ENCODE measurements around the gene LRRK1.

Gene LRRK1

DNA sequence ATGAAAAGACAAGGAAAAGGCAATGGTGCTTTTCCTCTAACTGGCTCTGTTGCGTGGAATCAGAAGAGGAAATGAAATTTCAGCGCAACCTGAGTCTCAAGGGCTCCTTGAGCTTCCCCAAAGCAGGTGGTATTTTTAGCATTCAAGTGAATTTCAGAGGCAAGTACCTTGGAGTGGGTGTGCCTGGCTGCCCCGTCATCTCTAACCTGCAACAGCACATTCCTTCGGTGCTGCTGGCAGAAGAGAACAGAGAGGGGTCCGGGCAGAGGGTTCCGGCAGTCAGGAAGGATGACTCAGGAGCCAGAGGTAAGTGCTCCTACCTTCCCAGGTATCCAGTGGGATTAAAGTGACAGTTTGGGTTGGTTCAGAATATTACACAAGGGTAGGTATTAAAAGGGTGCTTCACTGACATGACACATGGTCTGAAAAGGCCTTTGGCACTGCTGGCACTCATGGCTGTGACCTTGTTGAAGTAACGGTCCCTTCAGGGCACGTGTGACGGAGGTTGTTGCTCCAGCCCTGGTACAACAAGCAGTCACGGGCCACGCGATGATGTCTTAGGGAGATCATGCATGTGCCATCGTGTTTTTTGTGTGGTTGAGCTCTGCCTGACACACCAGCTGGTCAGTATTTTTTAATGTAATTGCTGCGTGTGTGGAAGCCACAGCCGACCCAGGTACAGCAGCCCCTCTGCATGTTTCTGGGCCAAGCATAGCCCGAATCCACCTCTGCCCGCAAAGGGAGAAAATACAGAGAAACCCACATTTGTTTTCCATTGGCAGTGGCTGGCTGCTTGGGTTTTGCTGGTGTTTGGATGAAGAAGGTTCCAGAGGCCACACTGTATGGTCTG is 75.7 kb downstream of the LRRK1 start:
- TF ChIP-seq, protein P1, sequence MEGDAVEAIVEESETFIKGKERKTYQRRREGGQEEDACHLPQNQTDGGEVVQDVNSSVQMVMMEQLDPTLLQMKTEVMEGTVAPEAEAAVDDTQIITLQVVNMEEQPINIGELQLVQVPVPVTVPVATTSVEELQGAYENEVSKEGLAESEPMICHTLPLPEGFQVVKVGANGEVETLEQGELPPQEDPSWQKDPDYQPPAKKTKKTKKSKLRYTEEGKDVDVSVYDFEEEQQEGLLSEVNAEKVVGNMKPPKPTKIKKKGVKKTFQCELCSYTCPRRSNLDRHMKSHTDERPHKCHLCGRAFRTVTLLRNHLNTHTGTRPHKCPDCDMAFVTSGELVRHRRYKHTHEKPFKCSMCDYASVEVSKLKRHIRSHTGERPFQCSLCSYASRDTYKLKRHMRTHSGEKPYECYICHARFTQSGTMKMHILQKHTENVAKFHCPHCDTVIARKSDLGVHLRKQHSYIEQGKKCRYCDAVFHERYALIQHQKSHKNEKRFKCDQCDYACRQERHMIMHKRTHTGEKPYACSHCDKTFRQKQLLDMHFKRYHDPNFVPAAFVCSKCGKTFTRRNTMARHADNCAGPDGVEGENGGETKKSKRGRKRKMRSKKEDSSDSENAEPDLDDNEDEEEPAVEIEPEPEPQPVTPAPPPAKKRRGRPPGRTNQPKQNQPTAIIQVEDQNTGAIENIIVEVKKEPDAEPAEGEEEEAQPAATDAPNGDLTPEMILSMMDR (conservative IDR thresholded peaks at IDR 0.05; ENCODE audit: low read depth, low read length) = no peak
- no peak for DNase-seq (ENCODE audit: low read depth)
- H3K4me3 ChIP-seq (ENCODE audit: low read depth, low read length) = no peak overlapping the region

DNA sequence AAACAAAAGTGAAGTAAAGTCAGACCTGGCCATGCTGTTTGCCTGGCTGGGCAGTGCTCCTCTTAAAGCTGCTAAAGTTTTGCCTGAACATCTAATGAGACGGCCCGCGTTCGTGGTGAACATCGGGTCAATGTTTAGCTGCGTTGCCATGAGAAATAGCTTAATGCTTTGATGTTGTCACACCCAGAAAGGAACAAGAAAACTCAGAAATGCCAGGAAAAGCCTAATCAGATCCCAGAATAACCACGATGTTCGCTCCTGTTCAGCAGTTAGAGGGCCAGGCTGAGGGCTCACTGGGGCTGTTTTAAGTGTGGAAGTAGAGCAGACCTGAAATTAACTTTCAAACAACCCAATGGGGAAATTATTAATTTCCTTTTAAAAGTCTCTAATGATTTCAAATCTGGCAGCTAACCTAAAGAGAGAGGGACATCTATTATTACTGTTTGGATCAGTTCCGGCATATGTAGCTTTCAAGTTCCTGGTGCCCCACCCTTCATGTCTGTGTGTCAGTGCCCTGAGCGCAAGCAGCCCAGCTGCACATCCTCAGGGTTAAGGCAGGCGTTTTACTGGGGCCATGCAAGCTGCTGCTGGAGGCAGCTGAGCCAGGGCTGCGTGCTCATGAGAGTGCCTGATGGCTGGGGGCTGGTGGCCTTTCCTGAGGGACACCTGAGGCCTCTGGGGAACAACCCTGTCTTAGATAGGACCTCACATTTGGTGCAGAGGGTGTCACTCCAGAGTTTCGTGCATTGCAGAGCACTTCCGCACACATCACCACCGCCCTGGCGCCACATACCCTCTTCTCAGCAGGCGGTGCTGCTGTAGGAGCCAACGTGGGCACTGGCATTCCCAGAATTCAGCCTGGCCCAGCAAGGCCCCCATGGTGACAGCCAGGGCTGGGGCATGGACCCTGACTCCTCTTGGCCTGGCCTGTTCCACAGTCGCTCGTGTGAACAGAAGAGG is 76.6 kb downstream of the LRRK1 start:
- H3K4me3 ChIP-seq (ENCODE audit: low read depth, low read length) = no peak overlapping the region
- no peak for DNase-seq (ENCODE audit: low read depth)
- TF ChIP-seq, protein P1 (conservative IDR thresholded peaks at IDR 0.05; ENCODE audit: low read depth, low read length) = no peak

DNA sequence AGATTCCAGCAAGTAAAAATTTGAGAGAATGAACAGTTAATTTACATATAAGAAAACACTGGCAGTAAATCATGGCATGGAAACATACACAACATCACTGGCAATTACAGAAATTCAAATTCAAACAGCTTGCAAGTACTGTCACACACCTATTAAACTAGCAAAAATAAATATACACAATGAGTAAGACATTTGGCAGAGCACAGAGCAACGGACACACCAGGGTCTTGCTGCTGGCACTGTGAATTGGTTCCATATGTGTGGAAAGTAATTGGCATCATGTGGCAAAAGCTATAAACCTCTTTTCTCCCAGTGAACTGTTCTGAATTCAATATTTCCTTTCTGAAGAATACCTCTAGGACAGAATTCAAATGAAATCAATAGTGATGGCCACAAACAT is 78.3 kb downstream of the LRRK1 start:
- no peak overlapping the region for H3K4me3 ChIP-seq (ENCODE audit: low read depth, low read length)
- no peak for DNase-seq (ENCODE audit: low read depth)
- TF ChIP-seq, protein P1 (conservative IDR thresholded peaks at IDR 0.05; ENCODE audit: low read depth, low read length) = no peak

DNA sequence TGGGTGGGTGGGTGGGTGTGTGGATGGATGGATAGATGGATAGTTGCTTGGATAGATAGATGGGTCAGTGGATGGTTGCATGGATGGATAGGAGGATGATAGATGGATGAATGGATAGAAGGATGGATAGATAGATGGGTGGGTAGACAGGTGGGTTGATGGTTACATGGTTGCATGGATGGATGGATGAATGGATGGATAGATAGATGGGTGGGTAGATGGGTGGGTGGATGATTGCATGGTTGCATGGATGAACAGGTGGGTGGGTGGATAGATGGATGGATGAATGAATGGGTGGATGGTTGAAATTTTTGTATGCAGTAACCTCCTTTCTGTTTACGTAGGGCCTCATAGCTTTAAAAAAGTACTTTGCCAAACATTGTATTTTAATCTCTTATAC is 79.5 kb downstream of the LRRK1 start:
- no peak overlapping the region for H3K4me3 ChIP-seq (ENCODE audit: low read depth, low read length)
- TF ChIP-seq, protein P1 (conservative IDR thresholded peaks at IDR 0.05; ENCODE audit: low read depth, low read length) = no peak
- no peak for DNase-seq (ENCODE audit: low read depth)

DNA sequence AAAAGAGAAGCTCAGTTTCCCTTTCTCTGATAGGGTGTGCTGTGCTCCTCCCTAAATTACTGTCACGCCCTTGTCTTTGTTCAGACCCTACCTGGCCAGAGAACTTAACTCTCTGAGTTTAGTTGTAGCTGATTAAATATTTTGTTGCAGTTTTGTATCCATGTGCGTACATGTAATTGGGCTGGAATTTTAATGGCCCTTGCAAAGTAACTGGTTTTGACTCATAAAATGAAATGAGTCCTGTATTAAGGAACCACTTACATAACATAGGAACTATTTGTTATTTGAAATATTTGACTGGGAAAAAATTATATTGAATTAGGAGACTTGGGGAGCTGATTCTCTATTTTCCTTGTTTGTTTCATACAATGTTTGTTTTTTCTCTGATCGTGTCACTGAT is 80.2 kb downstream of the LRRK1 start:
- no peak for DNase-seq (ENCODE audit: low read depth)
- H3K4me3 ChIP-seq (ENCODE audit: low read depth, low read length) = no peak overlapping the region
- TF ChIP-seq, protein P1 (conservative IDR thresholded peaks at IDR 0.05; ENCODE audit: low read depth, low read length) = no peak

DNA sequence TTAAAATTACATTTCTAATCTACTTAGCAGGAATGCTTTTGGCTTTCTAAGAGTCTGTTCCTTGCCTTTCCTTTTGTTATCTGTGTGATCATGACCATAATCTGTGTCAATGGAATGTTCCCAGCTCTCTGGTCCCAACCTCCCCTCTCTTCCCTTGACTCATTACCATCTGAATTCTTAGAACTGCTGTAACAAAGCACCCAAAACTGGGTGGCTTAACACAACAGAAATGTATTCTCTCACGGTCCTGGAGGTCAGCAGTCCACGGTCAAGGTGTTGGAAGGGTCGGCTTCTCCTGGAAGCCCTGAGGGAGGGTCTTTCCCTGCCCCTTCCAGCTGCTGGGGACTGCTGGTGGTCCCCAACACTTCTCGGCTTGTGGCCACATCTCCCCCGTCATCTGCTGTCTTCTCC is 81.1 kb downstream of the LRRK1 start:
- H3K4me3 ChIP-seq (ENCODE audit: low read depth, low read length) = no peak overlapping the region
- TF ChIP-seq, protein P1 (conservative IDR thresholded peaks at IDR 0.05; ENCODE audit: low read depth, low read length) = no peak
- no peak for DNase-seq (ENCODE audit: low read depth)
